Measurements from ENCODE around the gene HHATL. TPM values are rescaled to one million over a fixed set of nuclear protein-coding genes. Genes with fewer than 3 reads are reported as not detected.
A peak's percentile ranks its signal among the peaks of the same experiment; 100 is the strongest.

Gene HHATL
- total RNA-seq, 1 donor from 2014 or later = not detected

DNA sequence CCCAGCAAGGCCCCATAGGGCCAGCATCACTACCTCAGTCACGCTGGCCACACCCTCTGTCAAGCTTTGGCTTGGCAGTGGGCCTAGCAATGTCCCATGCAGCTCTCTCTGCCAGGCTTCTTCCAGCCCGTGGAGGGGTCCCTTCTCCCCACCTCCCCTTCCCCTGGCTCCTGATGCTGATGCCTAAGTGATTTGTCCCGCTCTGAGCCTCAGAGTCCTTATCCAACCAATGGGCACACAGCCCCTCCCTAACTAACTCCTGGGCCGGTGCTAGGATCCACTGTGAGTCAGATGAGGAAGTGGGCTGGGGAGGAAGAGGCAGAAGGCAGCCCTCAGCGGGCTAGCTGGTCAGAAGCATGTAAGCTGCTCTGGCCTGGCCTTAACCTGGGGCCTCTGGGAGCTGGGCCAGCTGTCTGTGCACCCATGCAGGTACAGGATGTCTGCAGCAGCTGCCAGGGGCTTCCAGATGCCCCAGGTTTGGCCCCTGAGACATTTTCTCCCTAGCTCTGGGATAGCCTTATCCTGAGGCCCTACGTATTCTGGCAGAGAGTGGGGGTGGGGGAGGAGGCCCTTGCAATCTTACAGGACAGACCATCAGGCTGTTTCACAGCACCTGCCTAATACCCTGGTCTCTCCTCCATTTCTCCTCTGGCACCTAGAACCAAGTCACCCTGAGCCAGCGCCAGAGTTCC is 49.8 kb downstream of the HHATL start:
- peak; percentile 62 for DNase-seq

DNA sequence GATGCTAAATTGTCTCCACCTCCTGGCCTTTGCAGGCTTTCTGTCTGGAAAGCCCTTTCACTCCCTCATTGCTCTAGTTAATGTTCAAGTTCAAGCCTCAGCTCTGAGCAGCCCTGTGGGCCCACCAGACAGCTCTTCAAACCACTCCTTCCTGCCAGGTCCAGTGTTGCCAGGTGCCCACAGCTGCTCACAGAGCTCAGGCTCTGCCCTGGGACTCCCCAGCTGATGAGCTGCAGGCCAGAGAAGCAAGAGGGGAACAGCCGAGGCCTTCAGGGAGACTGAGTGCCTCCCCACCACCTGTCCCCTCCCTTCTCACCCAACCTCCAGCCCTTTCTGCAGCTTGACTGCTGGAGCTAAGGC is 50.4 kb downstream of the HHATL start:
- no peak for DNase-seq

DNA sequence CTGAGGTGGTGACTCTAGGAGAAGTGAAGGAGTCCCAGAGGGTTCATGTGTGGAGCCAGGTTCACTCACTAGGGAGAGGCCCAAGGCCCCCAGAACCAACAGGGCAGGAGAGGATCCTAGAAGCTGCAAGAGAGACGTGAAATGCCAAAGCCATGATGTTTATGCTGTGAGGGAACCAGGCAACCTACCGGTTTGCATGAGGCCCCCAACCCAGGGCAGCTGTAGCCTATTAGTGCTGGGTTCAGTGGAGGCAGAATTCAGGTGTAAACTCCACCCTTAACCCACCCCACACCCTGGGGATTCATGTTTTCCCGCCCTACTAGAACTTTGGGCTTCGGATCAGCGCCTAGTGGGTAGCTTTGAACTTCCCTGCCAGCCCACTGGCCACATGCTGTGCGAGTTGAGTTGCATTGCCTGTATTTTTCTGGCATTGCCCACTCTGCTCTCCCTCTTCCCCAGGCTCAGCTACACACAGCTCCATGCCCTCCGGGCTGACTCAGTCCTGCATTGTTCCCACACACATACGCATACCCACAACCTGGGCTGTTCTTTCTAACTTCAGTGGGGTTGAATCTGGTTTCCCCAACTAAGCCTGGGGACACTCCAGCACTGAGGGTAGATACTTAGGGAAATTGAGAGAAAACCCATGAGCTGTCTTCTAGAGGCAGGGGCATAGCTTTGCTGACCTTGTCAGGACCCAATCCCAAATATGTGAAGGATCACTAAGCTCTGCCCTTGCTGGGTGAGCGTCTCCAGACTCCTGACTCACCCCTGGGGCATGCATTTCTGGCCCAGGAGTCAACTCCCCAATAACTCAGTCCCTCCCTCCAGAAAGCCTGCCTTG is 51.1 kb downstream of the HHATL start:
- no peak for DNase-seq

DNA sequence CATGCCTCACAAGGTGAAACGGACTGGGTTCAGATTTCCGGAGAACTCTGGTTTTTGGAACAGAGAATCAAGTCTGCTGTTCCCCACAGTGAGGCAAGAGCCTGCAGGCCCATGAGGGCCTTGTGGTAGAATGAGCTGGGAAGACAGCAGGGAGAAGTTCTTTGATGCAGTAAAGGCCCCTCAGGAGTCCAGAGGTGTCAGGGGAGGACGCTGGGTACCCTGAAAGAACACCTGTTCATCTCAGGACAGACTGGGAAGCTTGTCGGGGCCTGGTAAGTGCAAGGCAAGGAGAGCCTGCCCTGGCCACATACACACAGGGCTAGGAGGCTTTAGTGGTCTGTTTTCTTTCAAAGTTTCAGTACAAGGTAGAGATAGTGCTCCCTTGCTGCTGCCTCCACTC is 52.8 kb downstream of the HHATL start:
- DNase-seq = no peak

GRCh38 chr3:42649006-42649405 is 53.6 kb downstream of the HHATL start:
- DNase-seq = no peak

GRCh38 chr3:42647821-42648459 is 54.7 kb downstream of the HHATL start:
- DNase-seq = no peak

Other genes with a start within 250 kb of the HHATL start
- 0.16 TPM for gene VIPR1, start 200.2 kb downstream of the HHATL start, total RNA-seq
- gene SEC22C, start 120.8 kb downstream of the HHATL start, total RNA-seq = 78.5 TPM
- 26.4 TPM for gene SS18L2, start 111.9 kb downstream of the HHATL start, total RNA-seq
- 246 TPM for gene NKTR, start 102.1 kb downstream of the HHATL start, total RNA-seq
- gene ZBTB47, start 49.1 kb downstream of the HHATL start, total RNA-seq = 22.1 TPM
- not detected for gene KLHL40, start 17.3 kb downstream of the HHATL start, total RNA-seq
- gene CCDC13, start 70.5 kb upstream of the HHATL start, total RNA-seq = 3.6 TPM
- 117 TPM for gene HIGD1A, start 101.7 kb upstream of the HHATL start, total RNA-seq
- 0.16 TPM for gene ACKR2, start 106.6 kb upstream of the HHATL start, total RNA-seq
- gene CYP8B1, start 173.1 kb upstream of the HHATL start, total RNA-seq = not detected
- 20.4 TPM for gene ZNF662, start 203.3 kb upstream of the HHATL start, total RNA-seq

Data from occipital lobe (tissue), 2 donors.